Measurements from ENCODE around the gene ACR.

ACR gene

DNA sequence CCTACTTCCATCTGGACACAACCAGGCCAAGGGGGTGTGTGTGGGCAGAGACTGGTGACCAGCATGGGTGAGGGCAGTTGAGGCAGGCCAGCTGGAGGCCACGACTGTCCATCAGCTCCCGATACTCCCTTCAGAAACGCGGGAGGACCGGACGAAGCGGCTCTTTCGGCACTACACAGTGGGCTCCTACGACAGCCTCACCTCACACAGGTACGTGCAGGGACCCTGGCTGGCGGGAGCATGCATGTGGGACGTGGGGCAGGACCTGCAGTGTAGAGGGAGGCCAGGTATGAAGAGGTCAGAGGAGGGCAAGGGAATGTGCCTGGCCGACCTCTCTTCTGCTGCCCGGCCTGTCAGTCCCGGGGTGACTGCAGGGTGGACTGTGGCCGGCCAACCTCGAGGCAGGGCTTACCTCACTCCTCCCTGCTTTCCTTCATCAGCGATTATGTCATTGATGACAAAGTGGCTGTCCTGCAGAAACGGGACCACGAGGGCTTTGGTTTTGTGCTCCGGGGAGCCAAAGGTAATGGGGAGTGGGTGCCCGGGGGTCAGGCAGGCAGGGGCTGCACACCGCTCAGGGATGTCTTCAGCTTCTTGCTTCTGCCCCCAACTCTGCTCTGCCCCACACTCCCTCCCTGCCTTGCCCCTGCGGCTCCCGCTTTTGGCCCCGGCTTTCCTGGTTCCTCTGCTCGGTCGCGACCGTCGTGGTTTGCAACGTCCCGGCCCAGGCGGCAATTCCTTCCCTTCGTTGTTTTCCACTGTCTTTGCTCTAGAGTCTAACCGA, 34.1 kb upstream of the ACR start:
- no peak for FAIRE-seq

- FAIRE-seq = no peak
Measured at GRCh38 chr22:50704510-50705218, 33.3 kb upstream of the ACR start.

DNA sequence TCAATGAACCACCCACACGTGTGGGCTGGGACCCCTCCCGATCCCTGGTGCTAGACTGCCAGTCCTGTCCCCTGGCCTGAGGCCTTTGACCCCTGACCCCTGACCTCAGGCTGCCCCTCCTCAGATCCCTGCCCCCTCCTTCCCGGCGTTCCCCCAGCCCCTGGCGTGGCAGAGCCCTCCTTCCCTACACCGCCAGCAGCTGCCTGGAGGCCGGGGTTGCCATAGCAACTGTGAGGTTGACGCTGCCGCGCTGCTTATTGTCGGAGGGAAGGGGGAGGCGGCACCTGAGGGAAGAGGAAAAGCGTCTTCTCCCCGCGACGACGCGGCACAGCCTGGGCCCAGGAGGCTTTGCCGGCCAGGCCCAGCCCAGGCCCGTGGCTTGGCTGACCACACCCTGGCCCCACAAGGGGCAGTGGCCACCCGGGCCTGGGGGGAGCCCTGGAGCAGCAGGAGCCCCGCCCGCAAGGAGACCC, 32.7 kb upstream of the ACR start:
- FAIRE-seq = no peak

DNA sequence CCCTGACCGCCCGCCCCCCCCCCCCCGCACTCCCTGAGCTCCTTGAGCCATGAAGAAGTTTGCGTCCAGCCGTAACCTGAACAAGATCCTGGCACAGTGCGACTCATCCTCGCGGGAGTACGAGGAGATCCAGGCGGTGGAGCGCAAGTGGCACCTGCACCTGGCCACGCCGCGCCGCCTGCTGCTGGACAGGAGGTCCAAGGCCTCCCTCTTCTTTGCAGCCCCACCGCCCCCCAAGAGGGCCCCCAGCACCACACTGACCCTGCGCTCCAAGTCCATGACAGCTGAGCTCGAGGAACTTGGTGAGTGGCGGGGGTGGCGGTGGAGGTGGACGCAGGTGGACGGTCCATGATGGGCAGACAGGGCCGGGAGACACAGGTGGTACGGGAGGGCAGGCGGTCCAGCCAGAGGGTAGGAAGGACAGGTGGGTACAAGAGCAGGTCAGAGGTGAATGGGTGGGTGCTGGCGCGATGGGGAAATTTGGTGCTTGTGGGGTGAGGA, 32.1 kb upstream of the ACR start:
- FAIRE-seq = no peak

DNA sequence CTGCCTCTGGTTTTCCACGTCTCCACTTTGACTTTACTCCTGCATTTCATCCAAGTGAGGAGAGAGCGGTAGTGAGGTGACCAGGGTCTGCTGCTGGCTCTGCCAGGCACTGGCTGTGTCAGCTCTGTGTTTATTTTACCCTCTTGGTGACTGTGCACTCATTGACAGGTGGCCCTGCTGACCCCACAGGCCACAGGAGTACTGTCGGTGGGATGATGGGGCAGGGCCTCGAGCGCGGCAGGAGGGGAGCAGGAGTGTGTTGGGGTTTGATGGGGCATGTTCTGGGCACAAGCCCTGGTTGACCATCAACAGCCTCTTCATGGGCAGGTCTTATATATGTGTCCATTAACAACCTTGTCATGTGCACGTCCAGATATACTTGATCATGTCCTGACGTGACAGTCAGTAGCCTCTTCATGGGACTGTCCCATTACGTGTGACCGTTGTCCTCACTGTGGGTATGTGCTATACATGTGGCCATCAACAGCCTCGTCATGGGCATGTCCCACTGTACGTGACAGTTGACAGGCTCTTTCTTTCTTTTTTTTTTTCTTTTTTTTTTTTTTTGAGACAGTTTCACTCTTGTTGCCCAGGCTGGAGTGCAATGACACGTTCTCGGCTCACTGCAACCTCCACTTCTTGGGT, 31.4 kb upstream of the ACR start:
- no peak for FAIRE-seq

DNA sequence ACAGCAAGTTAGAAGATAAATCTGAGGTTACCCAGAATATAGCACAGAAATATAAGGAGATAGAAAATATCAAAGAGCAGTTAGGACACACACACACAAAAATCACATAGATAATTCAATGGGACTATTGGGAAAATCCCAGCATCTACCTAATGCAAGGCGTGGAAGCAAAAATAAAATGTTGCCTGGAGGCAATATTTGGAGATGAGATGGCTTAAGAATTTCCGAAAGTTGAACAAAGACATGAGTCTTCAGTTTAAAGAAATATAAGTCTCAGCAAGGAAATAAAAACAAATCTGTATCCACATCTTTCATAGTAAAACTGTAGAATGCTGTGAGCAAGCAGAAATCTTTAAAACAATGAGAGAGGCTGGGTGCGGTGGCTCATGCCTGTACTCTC, 29.5 kb upstream of the ACR start:
- FAIRE-seq = no peak

DNA sequence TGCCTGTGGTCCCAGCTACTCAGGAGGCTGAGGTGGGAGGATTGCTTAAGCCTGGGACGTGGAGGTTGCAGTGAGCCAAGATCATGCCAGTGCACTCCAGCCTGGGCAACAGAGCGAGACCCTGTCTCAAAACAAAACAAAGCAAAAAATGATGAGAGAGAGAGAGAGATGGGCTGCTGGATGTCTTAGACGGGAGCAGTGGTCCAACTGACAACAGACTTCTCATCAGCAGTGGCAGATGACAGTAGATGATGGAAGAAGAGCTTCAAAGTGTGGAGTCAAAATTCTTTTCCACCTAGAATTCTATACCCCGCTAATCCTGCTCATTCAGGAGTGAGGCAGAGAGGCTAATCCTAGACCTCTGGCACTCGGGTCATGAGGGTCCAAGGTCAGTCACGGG, 29.0 kb upstream of the ACR start:
- no peak for FAIRE-seq

DNA sequence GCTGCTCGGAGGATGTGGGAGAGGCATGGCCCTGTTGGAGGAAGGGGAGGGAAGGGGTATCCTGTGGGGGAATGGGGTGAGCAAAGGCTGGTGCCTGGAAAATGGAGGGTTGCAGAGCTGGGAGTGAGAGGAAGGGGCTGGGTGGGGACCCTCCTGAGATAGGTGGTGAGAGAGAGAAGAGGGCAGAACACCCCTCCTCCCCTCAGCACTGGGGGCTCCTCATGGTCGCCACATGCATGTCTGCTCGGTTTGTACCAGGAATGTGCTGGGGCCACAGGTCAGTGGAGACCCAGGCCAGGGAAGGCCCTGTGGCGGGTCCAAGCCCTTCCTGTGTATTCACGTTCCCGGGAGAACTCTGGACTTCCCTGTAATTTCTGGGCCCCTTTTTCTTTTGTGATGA, 27.8 kb upstream of the ACR start:
- no peak for FAIRE-seq

DNA sequence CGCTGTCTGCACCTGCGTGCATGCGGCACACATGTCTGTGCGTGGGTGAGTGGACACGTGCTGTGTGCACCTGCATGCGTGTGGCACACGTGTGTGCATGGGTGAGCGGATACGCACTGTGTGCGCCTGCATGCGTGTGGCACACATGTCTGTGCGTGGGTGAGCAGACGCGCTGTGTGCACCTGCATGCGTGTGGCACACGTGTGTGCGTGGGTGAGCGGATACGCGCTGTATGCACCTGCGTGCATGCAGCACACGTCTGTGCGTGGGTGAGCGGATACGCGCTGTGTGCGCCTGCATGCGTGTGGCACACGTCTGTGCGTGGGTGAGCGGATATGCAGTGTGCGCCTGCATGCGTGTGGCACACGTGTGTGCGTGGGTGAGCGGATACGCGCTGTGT, 27.1 kb upstream of the ACR start:
- no peak for FAIRE-seq

DNA sequence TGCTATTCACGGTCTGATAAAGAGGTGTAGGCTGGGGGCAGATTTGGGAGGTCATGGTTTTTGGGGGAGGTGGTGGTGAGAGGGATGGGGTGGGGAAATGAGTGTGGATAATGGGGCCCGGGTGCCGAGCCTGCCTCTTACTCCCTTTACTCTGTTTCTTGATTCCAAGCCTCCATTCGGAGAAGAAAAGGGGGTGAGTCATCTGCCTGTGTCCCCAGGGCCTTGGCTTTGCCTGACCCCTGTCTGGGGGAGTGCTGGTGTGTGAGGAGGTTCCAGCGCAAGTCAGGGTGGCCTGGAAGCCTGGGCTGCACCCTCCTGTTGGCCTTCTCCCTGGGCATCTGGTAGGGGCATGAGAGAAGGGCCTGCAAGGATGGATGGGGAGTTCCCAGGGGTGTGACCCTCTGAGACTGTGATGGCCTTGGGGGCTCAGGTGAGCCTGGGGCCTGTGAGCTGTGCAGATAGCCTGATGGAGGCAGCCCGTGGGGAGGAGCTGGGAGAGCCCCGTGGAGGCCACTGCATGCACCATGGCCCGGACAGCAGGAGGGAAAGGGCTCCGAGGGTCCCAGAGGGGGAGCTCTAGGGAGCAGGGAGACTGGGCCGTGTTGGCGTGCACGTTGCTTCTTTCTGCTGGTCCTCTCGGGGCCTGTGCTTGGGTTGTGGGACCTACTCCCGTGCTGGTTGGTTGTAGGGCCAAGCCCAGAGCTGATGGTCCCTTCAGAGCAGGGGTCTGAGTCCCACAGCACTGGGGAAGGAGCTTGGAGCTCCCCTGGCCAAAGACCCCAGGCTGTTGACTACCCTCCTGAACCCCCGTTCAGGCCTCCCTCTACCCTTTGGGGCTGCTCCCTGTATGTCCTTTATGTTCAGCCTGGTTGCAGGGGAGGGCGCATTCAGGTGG, 26.3 kb upstream of the ACR start:
- no peak for FAIRE-seq

DNA sequence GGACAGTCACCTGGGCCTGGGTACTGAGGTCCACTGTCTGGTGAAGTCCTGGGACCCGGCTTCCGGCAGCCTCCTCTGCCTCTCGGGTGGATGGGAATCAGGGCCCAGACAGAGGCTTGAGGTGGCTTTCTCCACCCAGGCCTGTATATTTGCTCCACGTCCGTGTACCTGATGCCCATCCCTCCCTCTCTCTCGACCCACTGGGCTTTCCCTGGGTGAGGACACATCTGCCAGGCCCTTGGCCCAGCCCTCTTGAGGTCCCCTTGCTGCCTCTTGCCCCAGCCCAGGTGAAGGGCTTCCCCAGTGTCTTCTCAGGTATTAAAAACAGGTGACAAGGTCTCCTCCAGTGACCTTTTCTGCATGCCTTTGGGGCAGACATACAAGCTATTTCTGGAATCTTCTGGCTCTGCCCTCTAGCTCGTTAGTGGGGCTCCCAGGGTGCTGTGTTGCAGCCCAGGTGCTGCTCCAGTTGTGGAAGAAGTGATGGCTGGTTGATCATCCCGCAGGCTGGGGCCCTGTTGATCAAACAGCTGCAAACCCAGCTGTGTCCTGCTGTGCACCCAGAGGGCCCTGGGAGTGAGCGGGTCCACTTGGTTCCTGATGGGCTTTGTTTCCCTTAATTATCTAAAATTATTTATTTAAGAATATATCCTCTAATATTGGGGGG, 25.5 kb upstream of the ACR start:
- no peak for FAIRE-seq

GRCh38 chr22:50713008-50713385, 25.0 kb upstream of the ACR start:
- no peak for FAIRE-seq

DNA sequence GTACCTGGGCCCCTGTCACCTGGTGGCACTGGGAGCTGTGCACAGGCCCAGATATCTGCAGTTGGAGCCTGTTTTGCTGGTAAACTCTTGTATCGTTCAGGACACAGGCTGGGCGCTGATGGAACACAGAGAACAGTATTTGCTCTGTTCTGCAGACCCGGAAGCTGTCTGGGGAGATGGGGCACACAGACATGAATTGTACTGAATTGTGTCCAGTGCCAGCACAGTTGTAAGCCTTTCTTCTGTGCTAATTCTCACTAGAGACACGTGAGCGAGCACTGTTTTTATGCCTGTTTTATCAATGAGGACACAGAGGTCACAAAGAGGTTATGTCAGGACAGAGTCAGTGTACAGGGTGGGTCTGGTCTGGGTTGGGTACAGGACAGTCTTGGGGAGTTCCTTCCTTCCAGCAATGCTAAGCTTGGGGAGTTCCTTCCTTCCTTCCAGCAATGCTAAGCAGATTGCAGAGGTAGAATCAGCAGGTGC, 24.4 kb upstream of the ACR start:
- no peak for FAIRE-seq

DNA sequence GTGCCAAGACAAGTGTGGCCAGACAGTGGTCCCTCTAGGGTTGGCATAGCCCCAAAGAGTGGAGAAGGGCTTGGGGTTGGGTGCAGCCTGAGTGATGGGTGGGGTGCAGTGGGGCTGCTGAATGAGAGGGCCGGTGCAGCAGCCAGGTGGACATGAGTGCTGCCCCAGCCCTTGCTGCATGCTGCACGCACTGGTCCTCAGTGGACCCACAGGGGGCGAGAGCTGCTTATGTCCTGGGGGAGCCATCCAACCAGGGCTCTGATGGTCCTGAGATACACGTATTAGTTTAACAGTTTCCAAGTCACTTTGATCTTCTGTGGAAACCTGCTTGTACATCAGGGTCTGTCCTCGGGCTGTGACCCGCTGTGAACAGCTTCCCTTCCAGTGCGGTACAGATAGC, 23.9 kb upstream of the ACR start:
- FAIRE-seq = no peak

GRCh38 chr22:50714631-50715179, 23.3 kb upstream of the ACR start:
- FAIRE-seq = no peak

- FAIRE-seq = no peak
Measured at GRCh38 chr22:50715250-50715649, 22.8 kb upstream of the ACR start.

DNA sequence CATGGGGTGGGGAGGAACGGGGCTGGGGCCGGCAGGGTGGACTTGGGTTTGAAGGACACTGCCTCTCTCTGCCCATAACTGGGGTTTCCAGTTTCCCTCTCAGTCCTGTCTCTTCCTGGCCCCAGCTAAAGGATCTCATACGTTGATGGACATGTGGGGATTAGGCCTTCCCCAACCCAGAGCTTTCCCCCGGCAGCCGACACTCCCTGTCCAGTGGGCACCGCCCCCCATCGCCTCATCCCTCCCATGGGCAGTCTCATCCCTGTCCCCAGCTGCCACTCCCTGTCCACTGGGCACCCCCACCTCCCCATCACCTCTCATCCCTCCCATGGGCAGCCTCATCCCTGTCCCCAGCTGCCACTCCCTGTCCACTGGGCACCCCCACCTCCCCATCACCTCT, 22.2 kb upstream of the ACR start:
- FAIRE-seq = no peak

DNA sequence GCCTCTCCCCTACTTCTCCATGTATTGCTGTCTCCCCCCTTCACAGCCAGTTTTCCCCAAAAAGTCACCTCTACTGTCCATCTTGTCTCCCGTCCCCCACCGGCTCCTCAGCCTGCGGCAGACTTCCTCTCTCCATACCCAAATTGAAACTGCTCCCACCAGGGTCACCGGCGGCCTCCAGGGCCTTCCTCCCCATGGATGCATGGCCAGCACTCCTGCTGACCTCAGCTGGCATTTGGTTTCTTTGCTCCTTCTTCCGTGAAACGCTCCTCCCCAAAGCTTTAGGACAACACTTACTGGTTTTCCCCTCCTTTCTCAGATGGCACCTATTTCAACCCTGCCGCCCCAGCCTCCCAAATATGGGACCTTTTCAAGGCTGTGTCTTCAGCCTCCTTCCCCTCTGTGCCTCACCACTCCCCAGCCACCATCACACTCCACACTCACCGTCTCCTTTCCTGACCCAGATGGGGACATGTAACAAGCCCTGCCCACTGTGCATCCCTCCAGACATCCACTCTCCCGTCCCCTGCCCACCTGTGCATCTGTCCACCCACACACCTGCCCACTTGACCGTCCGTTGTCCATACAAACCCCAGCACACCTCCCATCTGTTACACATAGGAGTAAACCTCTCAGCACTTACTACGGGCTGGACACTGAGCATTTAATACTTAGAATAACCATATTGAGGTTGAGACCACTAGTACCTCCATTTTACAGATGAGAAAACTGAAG, 21.5 kb upstream of the ACR start:
- FAIRE-seq = no peak

DNA sequence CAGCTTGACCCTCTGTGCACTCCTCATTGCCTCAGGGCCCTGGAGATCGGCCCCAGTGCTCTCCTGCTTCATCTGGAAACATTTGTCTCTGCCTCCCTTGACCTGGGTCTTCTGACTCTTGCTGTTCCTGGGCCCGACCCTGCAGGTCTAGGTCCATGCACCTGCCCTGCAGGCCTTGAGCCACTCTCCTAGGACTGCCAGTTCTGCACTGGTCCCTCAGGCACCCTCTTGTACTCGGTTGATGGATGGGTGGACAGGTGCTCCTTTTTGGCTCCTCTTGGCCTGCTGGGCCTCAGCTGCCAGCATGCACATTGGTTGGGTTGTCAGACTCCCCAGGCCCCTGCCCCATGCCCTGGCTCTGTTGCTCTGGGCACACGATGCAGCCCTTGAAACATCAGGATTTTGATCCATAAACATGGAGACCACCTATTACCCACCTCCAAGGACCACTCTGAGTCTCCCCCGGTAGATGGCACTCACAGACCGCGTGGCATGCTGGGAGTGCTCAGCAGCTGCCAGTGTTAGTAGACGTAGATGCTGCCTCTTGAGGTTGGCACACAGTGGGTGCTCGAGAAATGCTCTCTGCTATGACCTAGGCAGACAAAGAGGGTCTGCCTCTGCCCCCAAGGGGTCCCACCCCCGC, 20.2 kb upstream of the ACR start:
- no peak for FAIRE-seq

DNA sequence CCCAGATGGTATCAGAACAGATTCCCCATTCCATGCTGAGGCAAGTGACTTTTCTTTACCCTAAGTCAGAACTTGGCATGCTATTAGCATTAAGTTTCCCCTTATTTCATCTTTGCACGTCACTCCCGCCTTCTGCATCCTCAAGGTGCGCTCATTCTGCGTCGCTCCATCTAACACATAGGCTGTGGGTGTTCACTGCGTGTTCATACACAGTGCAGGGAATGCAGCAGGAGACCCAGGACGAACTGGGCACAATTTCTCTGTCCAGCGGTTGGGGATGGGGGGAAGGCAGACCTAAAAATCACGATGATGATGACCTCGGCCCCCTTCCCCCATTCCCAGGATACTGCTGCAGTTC, 19.7 kb upstream of the ACR start:
- FAIRE-seq = no peak

Measured in TTC549 (cell line).